ENCODE data around the gene DENND4B.

DENND4B gene

GRCh38 chr1:153880962-153881361 is 65.6 kb downstream of the DENND4B start:
- DNase-seq: peak; percentile 82 to 94

- no peak for DNase-seq
Observed at GRCh38 chr1:153880024-153880423, 66.5 kb downstream of the DENND4B start.

Data from hippocampal formation (tissue), 2 donors.